ENCODE data around the gene NKX6-2. TPM values are rescaled to one million over a fixed set of nuclear protein-coding genes. Genes with fewer than 3 reads are reported as not detected.
"Not testable (repeated sequence)": the region's sequence is repeated elsewhere in the genome, so short reads cannot be mapped to it uniquely, and the experiment has no call there.

NKX6-2 gene
- total RNA-seq, 4 donors from 2014 or later = not detected

DNA sequence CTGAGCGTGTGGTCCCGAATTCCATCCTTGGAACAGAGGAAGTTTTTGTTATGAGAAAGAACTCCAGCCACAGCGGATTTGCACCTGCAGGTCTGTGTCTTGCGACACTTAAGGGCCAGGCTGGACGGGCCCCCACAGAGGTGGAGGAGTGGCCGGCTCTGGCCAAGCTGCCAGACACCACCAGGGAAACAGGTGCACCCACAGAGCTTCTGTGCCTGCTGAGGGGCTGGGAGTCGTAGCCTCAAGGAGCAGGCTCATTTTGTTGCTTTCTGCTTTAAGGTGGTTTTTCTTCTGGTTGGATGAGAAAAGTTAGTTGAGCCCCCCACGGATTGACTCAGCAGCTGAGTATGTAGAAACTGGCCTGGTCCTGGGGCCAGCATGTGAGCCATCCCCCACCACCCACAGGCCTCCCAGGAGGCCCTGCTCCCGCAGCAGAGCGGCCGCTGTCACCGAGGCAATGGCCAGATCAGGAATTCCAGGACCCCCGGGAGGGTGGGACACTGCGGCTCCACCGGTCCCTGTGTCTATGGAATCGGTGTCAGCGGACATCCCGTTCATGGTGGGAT, 41.9 kb downstream of the NKX6-2 start:
- WGBS = 90% methylated on average over 16 of the region's 18 CpGs
- DNase-seq (ENCODE audit: extremely low spot score) = no peak
- Histone ChIP-seq H3K27ac (replicated peaks in 1 of 4) (no peak overlapping the region), H3K4me3 (no peak overlapping the region), H3K36me3 (peaks cover 8 to 50% (median 24%) of the 10 kb centered on the region in 4 donors), H3K4me1 (peaks cover 0 to 41% (median 26%) of the 10 kb centered on the region in 4 donors), H3K27me3 (no peaks in the 10 kb centered on the region), H3K9me3 (no peaks in the 10 kb centered on the region)
- intact Hi-C loops (cut with DNase I) = no loop called here
- TF ChIP-seq EP300 (IDR thresholded peaks at IDR 0.05) = no peak
- no peak for TF ChIP-seq POLR2AphosphoS5 (IDR thresholded peaks at IDR 0.05)
- no peak for TF ChIP-seq POLR2A (IDR thresholded peaks at IDR 0.05; ENCODE audit: low read depth)
- TF ChIP-seq, protein P1, sequence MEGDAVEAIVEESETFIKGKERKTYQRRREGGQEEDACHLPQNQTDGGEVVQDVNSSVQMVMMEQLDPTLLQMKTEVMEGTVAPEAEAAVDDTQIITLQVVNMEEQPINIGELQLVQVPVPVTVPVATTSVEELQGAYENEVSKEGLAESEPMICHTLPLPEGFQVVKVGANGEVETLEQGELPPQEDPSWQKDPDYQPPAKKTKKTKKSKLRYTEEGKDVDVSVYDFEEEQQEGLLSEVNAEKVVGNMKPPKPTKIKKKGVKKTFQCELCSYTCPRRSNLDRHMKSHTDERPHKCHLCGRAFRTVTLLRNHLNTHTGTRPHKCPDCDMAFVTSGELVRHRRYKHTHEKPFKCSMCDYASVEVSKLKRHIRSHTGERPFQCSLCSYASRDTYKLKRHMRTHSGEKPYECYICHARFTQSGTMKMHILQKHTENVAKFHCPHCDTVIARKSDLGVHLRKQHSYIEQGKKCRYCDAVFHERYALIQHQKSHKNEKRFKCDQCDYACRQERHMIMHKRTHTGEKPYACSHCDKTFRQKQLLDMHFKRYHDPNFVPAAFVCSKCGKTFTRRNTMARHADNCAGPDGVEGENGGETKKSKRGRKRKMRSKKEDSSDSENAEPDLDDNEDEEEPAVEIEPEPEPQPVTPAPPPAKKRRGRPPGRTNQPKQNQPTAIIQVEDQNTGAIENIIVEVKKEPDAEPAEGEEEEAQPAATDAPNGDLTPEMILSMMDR (IDR thresholded peaks at IDR 0.05) = no peak

DNA sequence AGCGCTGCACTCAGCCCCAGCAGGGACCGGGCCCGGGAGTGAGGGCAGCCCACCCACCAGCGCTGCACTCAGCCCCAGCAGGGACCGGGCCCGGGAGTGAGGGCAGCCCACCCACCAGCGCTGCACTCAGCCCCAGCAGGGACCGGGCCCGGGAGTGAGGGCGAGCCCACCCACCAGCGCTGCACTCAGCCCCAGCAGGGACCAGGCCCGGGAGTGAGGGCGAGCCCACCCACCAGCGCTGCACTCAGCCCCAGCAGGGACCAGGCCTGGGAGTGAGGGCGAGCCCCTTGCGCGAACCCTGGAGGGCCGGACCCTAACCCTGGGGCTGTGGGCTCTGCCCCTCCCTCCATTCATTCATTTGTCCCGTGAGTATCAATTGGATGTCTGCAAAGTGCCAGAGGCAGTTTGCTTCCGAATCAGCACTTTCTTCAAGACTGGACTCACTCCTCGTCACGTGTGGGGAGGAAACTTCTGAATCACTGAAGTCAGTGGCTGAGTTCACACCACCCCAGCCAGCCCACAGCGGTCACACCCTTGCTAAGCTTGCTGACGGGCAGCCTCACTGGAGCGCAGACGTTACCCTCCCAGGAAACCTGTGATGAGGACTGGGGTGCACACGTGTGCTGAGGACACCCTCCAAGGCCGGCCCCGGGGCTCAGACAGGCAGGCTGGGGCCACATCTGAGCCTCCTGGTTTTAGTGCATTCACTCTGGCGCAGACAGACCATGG, 42.6 kb downstream of the NKX6-2 start:
- H3K27ac ChIP-seq (replicated peaks in 1 of 4); intact Hi-C loops (cut with DNase I); H3K27me3 ChIP-seq; DNase-seq (ENCODE audit: extremely low spot score); H3K9me3 ChIP-seq; H3K4me3 ChIP-seq: not testable (repeated sequence)
- H3K36me3 ChIP-seq = peaks cover 8 to 49% (median 23%) of the 10 kb centered on the region in 4 donors
- H3K4me1 ChIP-seq = peaks cover 0 to 41% (median 26%) of the 10 kb centered on the region in 4 donors
- 78% methylated on average over 16 of the region's 30 CpGs for WGBS

DNA sequence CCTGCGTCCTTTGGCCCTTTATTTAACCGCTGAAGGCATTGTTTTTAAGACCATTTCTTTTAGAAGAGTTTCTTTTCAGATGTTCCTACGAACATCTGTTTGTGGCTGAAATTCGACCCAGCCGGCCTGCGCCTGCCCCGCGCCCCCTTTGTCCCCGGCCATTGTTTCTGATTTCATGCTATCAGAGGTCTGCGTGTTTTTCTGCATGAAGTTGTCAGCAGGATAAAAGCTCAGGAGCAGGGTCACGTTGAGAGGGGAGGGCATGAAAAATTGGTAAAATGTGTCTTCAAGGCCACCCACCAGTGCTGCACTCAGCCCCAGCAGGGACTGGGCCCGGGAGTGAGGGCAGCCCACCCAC, 43.1 kb downstream of the NKX6-2 start:
- no peak overlapping the region for H3K4me3 ChIP-seq
- no peak overlapping the region for H3K27ac ChIP-seq (replicated peaks in 1 of 4)
- no peak for DNase-seq (ENCODE audit: extremely low spot score)
- intact Hi-C loops (cut with DNase I) = no loop called here
- peaks cover 8 to 45% (median 23%) of the 10 kb centered on the region in 4 donors for H3K36me3 ChIP-seq
- H3K9me3 ChIP-seq = no peaks in the 10 kb centered on the region
- H3K27me3 ChIP-seq = no peaks in the 10 kb centered on the region
- 77% methylated on average over 11 of the region's 12 CpGs for WGBS
- TF ChIP-seq POLR2AphosphoS5 (IDR thresholded peaks at IDR 0.05) = no peak
- no peak for TF ChIP-seq EP300 (IDR thresholded peaks at IDR 0.05)
- TF ChIP-seq POLR2A (IDR thresholded peaks at IDR 0.05; ENCODE audit: low read depth) = no peak
- TF ChIP-seq, protein P1 (IDR thresholded peaks at IDR 0.05) = no peak
- peaks cover 0 to 38% (median 25%) of the 10 kb centered on the region in 4 donors for H3K4me1 ChIP-seq

DNA sequence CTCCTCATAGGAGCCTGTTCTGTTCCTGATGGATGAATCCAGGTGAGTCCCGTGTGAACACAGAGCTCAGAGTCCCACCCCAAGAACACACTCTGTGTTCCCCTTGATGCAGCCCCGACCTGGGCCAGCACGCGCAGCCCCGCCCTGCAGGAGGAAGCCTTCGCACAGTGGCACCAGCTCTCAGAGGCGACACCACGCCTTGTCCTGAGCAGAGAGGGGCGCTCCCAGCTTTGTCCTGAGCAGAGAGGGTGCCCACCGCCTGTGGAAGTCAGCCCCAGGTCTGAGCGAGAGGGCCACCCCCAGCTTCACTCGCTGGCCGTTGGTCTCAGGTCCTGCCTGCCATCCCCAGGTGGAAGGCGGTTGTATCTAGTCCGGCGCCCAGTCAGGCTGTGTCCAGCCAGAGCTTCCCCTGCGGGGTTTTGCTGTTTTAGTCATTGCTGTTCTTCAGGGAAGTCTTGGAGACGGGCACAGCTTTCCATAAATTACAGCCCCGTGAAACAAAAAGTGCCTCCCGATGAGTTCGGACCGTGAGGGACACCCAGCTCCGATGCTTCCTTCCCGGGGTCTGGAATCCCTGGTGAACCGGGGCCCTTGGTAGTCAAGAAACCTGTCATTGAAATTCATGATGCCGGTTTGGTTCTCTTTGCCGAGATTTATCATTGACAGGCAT, 43.6 kb downstream of the NKX6-2 start:
- H3K36me3 ChIP-seq = peaks cover 8 to 47% (median 23%) of the 10 kb centered on the region in 4 donors
- H3K4me3 ChIP-seq = no peak overlapping the region
- no peak for DNase-seq (ENCODE audit: extremely low spot score)
- no peak overlapping the region for H3K27ac ChIP-seq (replicated peaks in 1 of 4)
- peaks cover 0 to 32% (median 23%) of the 10 kb centered on the region in 4 donors for H3K4me1 ChIP-seq
- intact Hi-C loops (cut with DNase I) = no loop called here
- WGBS = 91% methylated on average over 19 of the region's 27 CpGs
- TF ChIP-seq, protein P1 (IDR thresholded peaks at IDR 0.05) = no peak
- TF ChIP-seq EP300 (IDR thresholded peaks at IDR 0.05) (no peak), POLR2A (IDR thresholded peaks at IDR 0.05; ENCODE audit: low read depth) (no peak), POLR2AphosphoS5 (IDR thresholded peaks at IDR 0.05) (no peak)
- H3K27me3 ChIP-seq = no peaks in the 10 kb centered on the region
- no peaks in the 10 kb centered on the region for H3K9me3 ChIP-seq

DNA sequence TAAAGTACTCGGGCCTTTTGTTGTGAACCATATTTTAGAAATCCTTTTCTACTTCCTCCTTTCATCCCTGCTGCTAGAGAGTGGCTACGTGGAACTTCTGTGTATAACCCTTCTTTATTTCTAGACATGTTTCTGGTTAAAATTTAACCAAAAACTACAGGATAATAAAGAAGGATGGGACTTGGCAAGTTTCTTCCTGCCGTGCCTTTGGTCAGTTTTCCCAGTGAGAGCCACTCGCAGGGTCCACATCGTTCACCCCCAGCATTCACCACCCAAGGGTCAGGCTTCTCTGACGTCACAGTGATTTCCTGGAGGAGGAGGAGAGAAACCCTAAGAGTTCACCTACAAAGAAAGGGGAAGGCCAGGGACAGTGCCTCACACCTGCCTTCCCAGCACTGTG, 45.4 kb downstream of the NKX6-2 start:
- H3K9me3 ChIP-seq = no peaks in the 10 kb centered on the region
- DNase-seq (ENCODE audit: extremely low spot score) = no peak
- H3K27ac ChIP-seq (replicated peaks in 1 of 4) = no peak overlapping the region
- intact Hi-C loops (cut with DNase I) = no loop called here
- peaks cover 0 to 15% (median 7%) of the 10 kb centered on the region in 4 donors for H3K4me1 ChIP-seq
- H3K36me3 ChIP-seq = peaks cover 8 to 62% (median 33%) of the 10 kb centered on the region in 4 donors
- TF ChIP-seq EP300 (IDR thresholded peaks at IDR 0.05) (no peak), POLR2AphosphoS5 (IDR thresholded peaks at IDR 0.05) (no peak), POLR2A (IDR thresholded peaks at IDR 0.05; ENCODE audit: low read depth) (no peak)
- TF ChIP-seq, protein P1 (IDR thresholded peaks at IDR 0.05) = no peak
- H3K27me3 ChIP-seq = no peaks in the 10 kb centered on the region
- H3K4me3 ChIP-seq = no peak overlapping the region
- 77% methylated on average over 6 of the region's 6 CpGs for WGBS
